K562 (cell line): ENCODE results near the gene OLIG3. TPM values are rescaled to one million over a fixed set of nuclear protein-coding genes. Genes with fewer than 3 reads are reported as not detected.

Experiments used
- ATAC-seq: fragments of 200-7000 bp; cut with Tn5 transposase; 3 replicates; pipeline ENCODE4 v1.9.1; 2020; ENCODE audit warnings: moderate library complexity
- BruUV-seq: library from RNA; stranded (reverse); fragments of 400-500 nt; replicated peaks from 2 replicates; lab custom pipeline; 2021; lab: Mats Ljungman, UMichigan
- CTCF ChIA-PET: fragments of 300-600 bp; formaldehyde crosslinking; extraction: SDS; loops from one replicate; lab custom pipeline; 2021; ENCODE audit warnings: low intra/inter-chr PET ratio; lab: Yijun Ruan, JAX
- POLR2A ChIA-PET: fragments of 300-600, 350-650 bp; sonication (Branson Sonifier 250); formaldehyde crosslinking; extraction: SDS; loops from one replicate; lab custom pipeline; 2021; ENCODE audit warnings: antibody characterized with exemption, inconsistent platforms; lab: Yijun Ruan, JAX
- DNase-seq, 4 experiments: peaks; one replicate each; pipeline versions ENCODE4 v3.0.0 to v3.0.0-alpha.2; 2011 to 2018; ENCODE audit warnings: low spot score in 3 of 4, mixed read lengths in 3 of 4; ENCODE audit errors: extremely low read depth in 1 of 4
- FAIRE-seq: peaks from 2 replicates; lab custom pipeline; 2011; peaks lifted over from hg19 to GRCh38; lab: Jason Lieb, UNC
- H2AFZ ChIP-seq: 2 replicates; pipeline ENCODE4 v1.6.0; 2011; ENCODE audit warnings: low read depth, low read length, control low read depth, inconsistent platforms
- H3K27ac ChIP-seq: fragments of 200-600 bp; 3 replicates; pipeline ENCODE4 v1.8.0; 2011; ENCODE audit warnings: low read depth, mild to moderate bottlenecking, control low read depth, inconsistent platforms, low read length, moderate library complexity, mixed read lengths; ENCODE audit errors: extremely low read depth
- H3K27me3 ChIP-seq, 2 experiments: fragments of 300-600 bp in 1 of 2; 2 replicates in 1 of 2; 3 replicates in 1 of 2; pipeline versions ENCODE4 v1.6.0 to v1.8.0; 2011; ENCODE audit warnings: inconsistent platforms in 2 of 2, low read length in 2 of 2, mild to moderate bottlenecking in 1 of 2, mixed read lengths in 1 of 2, moderate library complexity in 1 of 2; ENCODE audit not compliant: control insufficient read depth in 2 of 2, insufficient read depth in 2 of 2
- H3K36me3 ChIP-seq: fragments of 300-600 bp; 3 replicates; pipeline ENCODE4 v1.8.0; 2011; ENCODE audit warnings: mild to moderate bottlenecking, low read length, inconsistent platforms; ENCODE audit not compliant: control insufficient read depth, insufficient read depth
- H3K4me1 ChIP-seq, 2 experiments: fragments of 200-600 bp in 1 of 2; replicated peaks in 1 of 2; 2 replicates in 1 of 2; 3 replicates in 1 of 2; pipeline versions ENCODE4 v1.5.1 to v1.8.0; 2011; ENCODE audit warnings: inconsistent platforms in 2 of 2, low read length in 2 of 2, mild to moderate bottlenecking in 1 of 2, mixed read lengths in 1 of 2, moderate library complexity in 1 of 2; ENCODE audit not compliant: control insufficient read depth in 2 of 2, insufficient read depth in 2 of 2
- H3K4me2 ChIP-seq: 2 replicates; pipeline ENCODE4 v1.6.1; 2011; ENCODE audit warnings: low read length, control low read depth, inconsistent platforms, mixed read lengths; ENCODE audit not compliant: insufficient read depth
- H3K4me3 ChIP-seq: fragments of 200-600 bp; sonication (generic), shearing (Covaris generic); 2 replicates; pipeline ENCODE4 v1.5.1; 2016; ENCODE audit warnings: control low read depth, inconsistent platforms
- H3K79me2 ChIP-seq: fragments of 200-600 bp; 3 replicates; pipeline ENCODE4 v1.8.0; 2011; ENCODE audit warnings: low read length, inconsistent platforms; ENCODE audit not compliant: control insufficient read depth, insufficient read depth
- H3K9ac ChIP-seq, 2 experiments: 2 replicates each; pipeline versions ENCODE4 v1.6.0 to v1.6.1; 2011; ENCODE audit warnings: low read depth in 2 of 2, low read length in 2 of 2, control low read depth in 1 of 2, inconsistent platforms in 1 of 2, mild to moderate bottlenecking in 1 of 2, mixed read lengths in 1 of 2; ENCODE audit not compliant: insufficient read depth in 1 of 2
- H3K9me1 ChIP-seq: one replicate; pipeline ENCODE4 v1.6.0; 2011; ENCODE audit warnings: inconsistent platforms, mild to moderate bottlenecking, low read length, moderate library complexity; ENCODE audit not compliant: control insufficient read depth, insufficient read depth
- H3K9me3 ChIP-seq: replicated peaks from 2 replicates; pipeline ENCODE4 v1.5.1; 2011; ENCODE audit warnings: low read depth, low read length, inconsistent platforms; ENCODE audit not compliant: control insufficient read depth, insufficient read depth
- H4K20me1 ChIP-seq: replicated peaks from 2 replicates; pipeline ENCODE4 v1.6.1; 2011; ENCODE audit warnings: low read length, inconsistent platforms, mixed read lengths; ENCODE audit not compliant: control insufficient read depth, insufficient read depth
- CUX1 ChIP-seq: fragments of 200-800 bp; sonication (Bioruptor generic); IDR thresholded peaks from 2 replicates; pipeline ENCODE4 v1.6.1; 2016; ENCODE audit warnings: missing genetic modification characterization, missing compliant biosample characterization
- ELK3 ChIP-seq: fragments of 450-650 bp; formaldehyde crosslinking; IDR thresholded peaks from 2 replicates; pipeline ENCODE4 v1.4.0; 2020; ENCODE audit warnings: mild to moderate bottlenecking
- GTF2F1 ChIP-seq: IDR thresholded peaks from 2 replicates; pipeline ENCODE4 v1.6.1; 2011; ENCODE audit warnings: low read depth, low read length, improper control_type of control experiment
- JUN ChIP-seq, 2 experiments: sonication (generic) in 1 of 2; formaldehyde crosslinking in 1 of 2; IDR thresholded peaks; 2 replicates each; pipeline versions ENCODE4 v1.6.1 to v1.8.0; 2012 to 2022; ENCODE audit warnings: borderline replicate concordance in 2 of 2, mild to moderate bottlenecking in 2 of 2, improper control_type of control experiment in 1 of 2, low read depth in 1 of 2, low read length in 1 of 2, missing genetic modification reagents in 1 of 2
- POLR3G ChIP-seq: IDR thresholded peaks from 2 replicates; pipeline ENCODE4 v1.6.1; 2011; ENCODE audit not compliant: insufficient read length, insufficient replicate concordance; ENCODE audit errors: extremely low read depth
- RAD21 ChIP-seq, 2 experiments: fragments of 250-450 bp in 1 of 2; fragments of 450-650 bp in 1 of 2; sonication (Bioruptor Pico) in 1 of 2; formaldehyde crosslinking in 1 of 2; IDR thresholded peaks in 1 of 2; conservative IDR thresholded peaks in 1 of 2; 2 replicates each; pipeline versions ENCODE4 v1.4.0 to v1.8.0; 2020 to 2022; ENCODE audit warnings: mild to moderate bottlenecking in 2 of 2, moderate library complexity in 1 of 2
- TEAD4 ChIP-seq, 2 experiments: sonication (generic) in 1 of 2; formaldehyde crosslinking in 1 of 2; IDR thresholded peaks; 2 replicates each; pipeline versions ENCODE4 v1.6.1 to v1.8.0; 2012 to 2022; ENCODE audit warnings: borderline replicate concordance in 1 of 2, inconsistent platforms in 1 of 2, low read length in 1 of 2, mild to moderate bottlenecking in 1 of 2, missing genetic modification reagents in 1 of 2
- TFE3 ChIP-seq: fragments of 450-650 bp; formaldehyde crosslinking; IDR thresholded peaks from 2 replicates; pipeline ENCODE4 v1.4.0; 2020; ENCODE audit warnings: mild to moderate bottlenecking, mixed read lengths
- ZNF232 ChIP-seq: sonication (generic); formaldehyde crosslinking; IDR thresholded peaks from 2 replicates; pipeline ENCODE4 v1.8.0; 2022; ENCODE audit warnings: mild to moderate bottlenecking, missing genetic modification reagents
- WGBS: fragments of 100-300 bp; shearing (Covaris generic); methylation state at CpG from one replicate; pipeline ENCODE4 v1.1.6; 2016; ENCODE audit warnings: low coverage, mixed read lengths; ENCODE audit not compliant: insufficient coverage; ENCODE audit errors: missing lambda C conversion rate; 5-methylcytosine and 5-hydroxymethylcytosine counted together
- in situ Hi-C: fragments of 300-500 bp; cut with MboI; formaldehyde crosslinking; loops from 4 replicates; pipeline ENCODE4 v1.15.0; 2018; ENCODE audit warnings: inconsistent platforms, mixed read lengths
- intact Hi-C: fragments of 100-400 bp; cut with micrococcal nuclease; formaldehyde crosslinking; loops from 2 replicates; pipeline ENCODE4 v1.14.2; 2022
- polyA plus RNA-seq, 8 experiments: library from polyadenylated mRNA; depleted of rRNA in 4 of 8; stranded (reverse) in 5 of 8; unstranded in 3 of 8; fragments of >200 nt; fragmentation: Nextera tagmentation in 2 of 8; fragmentation: Illumina TruSeq in 1 of 8; extraction: Ambion mirVana in 2 of 8; extraction: Trizol in 1 of 8; gene quantifications; 2 replicates each; pipeline versions ENCODE4 v1.2.1 to v1.2.3, GENCODE V29; 2011 to 2014; ENCODE audit warnings: inconsistent platforms in 1 of 8, missing spikeins in 1 of 8
- total RNA-seq, 7 experiments: library from RNA; depleted of rRNA in 6 of 7; stranded (reverse); fragments of >200 nt in 6 of 7; fragmentation: Illumina TruSeq in 2 of 7; extraction: Trizol in 2 of 7; gene quantifications; 2 replicates each; pipeline versions ENCODE4 v1.2.1 to v1.2.3, GENCODE V29; 2011 to 2021; ENCODE audit warnings: low replicate concordance in 1 of 7

The OLIG3 gene
- total and polyA plus RNA-seq, 9 of the 15 experiments (the other 6 are each of a cell fraction or from before 2014, with no cell fraction given), result not detected

- H3K79me2 ChIP-seq, result no peaks in the 10 kb centered on the region
- no peak overlapping the region for H3K27ac ChIP-seq
- H2AFZ ChIP-seq, result no peak overlapping the region
- WGBS, result 1% methylated on average over 40 of the region's 41 CpGs
- H3K27me3 ChIP-seq, result peaks cover 72 to 78% of the 10 kb centered on the region in 2 experiments
- intact Hi-C loops (loop anchor here (10.0 kb wide), 1 partner anchor 510 kb away; no protein-coding TSS in a partner anchor), in situ Hi-C loops (no loop called here)
- no peaks in the 10 kb centered on the region for H3K36me3 ChIP-seq
- DNase-seq (no peak), ATAC-seq (no peak), FAIRE-seq (no peak)
- POLR2A ChIA-PET, result interaction anchor here (0.6 to 1.3 kb wide), 2 partner anchors 9 to 1492 kb away, joined by 3 read pairs; no protein-coding TSS in a partner anchor
- peaks cover 4% of the 10 kb centered on the region for H4K20me1 ChIP-seq
- H3K4me3 ChIP-seq, result no peak overlapping the region
- CTCF ChIA-PET, result interaction anchor here (0.6 kb wide), 1 partner anchor 88 kb away, joined by 3 read pairs; no protein-coding TSS in a partner anchor
- no TSS peak for BruUV-seq
- no peaks in the 10 kb centered on the region for H3K9me1 ChIP-seq
- H3K9me3 ChIP-seq, result no peaks in the 10 kb centered on the region
- no peak overlapping the region for H3K4me2 ChIP-seq
- H3K4me1 ChIP-seq, result peaks cover 0 to 10% of the 10 kb centered on the region in 2 experiments; a peak in 1 of 5 replicates
- no peak overlapping the region for H3K9ac ChIP-seq
- TF ChIP-seq ELK3 (CRISPR knock-in tag) (no peak), GTF2F1 (no peak), CUX1 (no peak), RAD21 (CRISPR knock-in tag; conservative IDR thresholded peaks at IDR 0.05 in 1 of 2, IDR thresholded peaks at IDR 0.05 in 1 of 2) (no peak), TEAD4 (IDR thresholded peaks at IDR 0.05; ENCODE audit: low read length) (no peak), TEAD4 (CRISPR knock-in tag; IDR thresholded peaks at IDR 0.05; ENCODE audit: borderline replicate concordance) (no peak), POLR3G (no peak), JUN (IDR thresholded peaks at IDR 0.05; ENCODE audit: borderline replicate concordance, low read depth, low read length) (no peak), JUN (CRISPR knock-in tag; IDR thresholded peaks at IDR 0.05; ENCODE audit: borderline replicate concordance) (no peak), ZNF232 (CRISPR knock-in tag) (no peak), TFE3 (CRISPR knock-in tag) (no peak)
Observed at GRCh38 chr6:137494988-137495702, 951 bp upstream of the OLIG3 start.
